LNCaP clone FGC (cell line): ENCODE data around the gene APOLD1.

Experiments
- DNase-seq: peaks from one replicate; pipeline ENCODE4 v3.0.0-alpha.2; 2011; ENCODE audit warnings: low read depth
- H3K4me3 ChIP-seq: 2 replicates; pipeline ENCODE4 v1.5.1; 2011; ENCODE audit warnings: mild to moderate bottlenecking, low read depth, low read length, control low read depth
- TF ChIP-seq, protein P1 (sequence below): IDR thresholded peaks from 2 replicates; pipeline ENCODE4 v1.5.1; 2012; ENCODE audit warnings: mild to moderate bottlenecking; ENCODE audit not compliant: control insufficient read depth, insufficient read depth; ENCODE audit errors: extremely low read depth

The APOLD1 gene

GRCh38 chr12:12823300-12823699 is 37.8 kb downstream of the APOLD1 start:
- no peak overlapping the region for H3K4me3 ChIP-seq
- DNase-seq, result no peak
- TF ChIP-seq, protein P1, sequence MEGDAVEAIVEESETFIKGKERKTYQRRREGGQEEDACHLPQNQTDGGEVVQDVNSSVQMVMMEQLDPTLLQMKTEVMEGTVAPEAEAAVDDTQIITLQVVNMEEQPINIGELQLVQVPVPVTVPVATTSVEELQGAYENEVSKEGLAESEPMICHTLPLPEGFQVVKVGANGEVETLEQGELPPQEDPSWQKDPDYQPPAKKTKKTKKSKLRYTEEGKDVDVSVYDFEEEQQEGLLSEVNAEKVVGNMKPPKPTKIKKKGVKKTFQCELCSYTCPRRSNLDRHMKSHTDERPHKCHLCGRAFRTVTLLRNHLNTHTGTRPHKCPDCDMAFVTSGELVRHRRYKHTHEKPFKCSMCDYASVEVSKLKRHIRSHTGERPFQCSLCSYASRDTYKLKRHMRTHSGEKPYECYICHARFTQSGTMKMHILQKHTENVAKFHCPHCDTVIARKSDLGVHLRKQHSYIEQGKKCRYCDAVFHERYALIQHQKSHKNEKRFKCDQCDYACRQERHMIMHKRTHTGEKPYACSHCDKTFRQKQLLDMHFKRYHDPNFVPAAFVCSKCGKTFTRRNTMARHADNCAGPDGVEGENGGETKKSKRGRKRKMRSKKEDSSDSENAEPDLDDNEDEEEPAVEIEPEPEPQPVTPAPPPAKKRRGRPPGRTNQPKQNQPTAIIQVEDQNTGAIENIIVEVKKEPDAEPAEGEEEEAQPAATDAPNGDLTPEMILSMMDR, result no peak

DNA sequence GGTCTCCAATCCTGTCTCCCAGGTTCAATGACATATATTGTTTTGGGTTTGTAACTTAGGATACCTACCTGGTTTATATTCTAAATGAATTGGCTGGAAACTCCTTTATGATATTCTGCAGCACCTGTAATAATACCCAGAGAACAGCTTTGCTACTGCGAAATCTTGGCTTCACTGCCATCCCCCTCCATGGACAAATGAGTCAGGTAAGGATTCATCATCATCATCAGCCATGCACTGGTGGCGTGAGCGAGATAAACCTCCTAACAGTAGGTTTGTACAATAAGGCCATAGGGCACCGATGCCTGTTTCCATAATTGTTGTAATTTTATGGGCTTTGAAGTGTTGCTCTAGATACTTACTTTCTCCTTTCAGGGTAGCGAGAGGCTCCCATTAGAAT is 38.4 kb downstream of the APOLD1 start:
- TF ChIP-seq, protein P1, result no peak
- H3K4me3 ChIP-seq, result no peak overlapping the region
- DNase-seq, result no peak

DNA sequence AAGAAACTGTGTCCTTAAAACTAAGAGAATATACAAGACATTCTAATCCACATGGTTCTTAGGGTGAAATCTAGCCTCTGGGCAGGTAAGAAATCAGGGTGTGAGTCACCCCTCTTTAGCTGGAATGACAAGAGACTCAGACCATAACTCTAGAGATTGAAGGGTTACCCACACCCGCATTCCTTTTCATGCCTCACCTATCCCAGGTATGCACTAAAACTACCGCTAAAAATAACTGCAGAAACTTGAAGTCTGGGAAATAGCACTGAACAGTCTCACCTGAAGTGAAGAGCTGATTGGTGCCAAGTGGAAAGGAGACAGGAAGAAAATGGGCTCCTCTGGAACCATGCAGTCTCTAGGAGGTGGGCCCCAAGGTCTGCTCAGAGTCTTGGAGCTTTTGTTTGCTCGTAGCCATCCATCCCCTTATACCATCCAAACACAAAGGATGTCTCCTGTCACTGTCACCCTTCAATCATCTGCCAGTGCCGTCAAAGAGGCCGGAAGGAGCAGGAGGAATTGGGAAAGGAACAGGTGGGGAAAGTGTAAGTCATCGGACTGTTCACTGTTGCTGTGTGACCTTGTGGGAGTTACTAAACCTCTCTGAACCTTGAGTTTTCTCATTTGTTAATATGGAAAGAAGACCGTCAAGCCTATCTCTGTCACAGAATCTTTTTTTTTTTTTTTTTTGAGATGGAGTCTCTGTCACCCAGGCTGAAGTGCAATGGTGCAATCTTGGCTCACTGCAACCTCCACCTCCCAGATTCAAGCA is 50.1 kb downstream of the APOLD1 start:
- no peak overlapping the region for H3K4me3 ChIP-seq
- no peak for DNase-seq
- TF ChIP-seq, protein P1, result no peak

DNA sequence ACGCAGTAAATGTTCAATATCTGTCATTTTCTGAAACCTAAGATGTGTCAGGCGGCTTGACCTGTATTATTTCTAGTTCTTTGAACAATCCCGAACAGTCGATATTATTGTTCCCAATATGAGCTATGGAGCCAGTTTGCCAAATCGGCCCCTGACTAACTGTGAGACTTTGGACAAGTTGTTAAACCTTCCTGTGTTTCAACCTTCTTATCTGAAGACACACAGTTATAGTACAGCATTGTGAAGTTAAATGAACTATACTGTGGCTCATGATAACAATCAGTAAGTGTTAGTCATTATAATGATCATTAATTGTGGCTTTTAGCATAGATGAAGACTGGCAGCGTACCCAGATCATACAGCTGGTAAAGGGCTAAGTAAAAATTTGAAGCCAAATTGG is 51.1 kb downstream of the APOLD1 start:
- H3K4me3 ChIP-seq, result no peak overlapping the region
- no peak for DNase-seq
- TF ChIP-seq, protein P1, result no peak

- H3K4me3 ChIP-seq, result no peak overlapping the region
- TF ChIP-seq, protein P1, result peak; percentile 57
- no peak for DNase-seq
These were observed 51.8 kb downstream of the APOLD1 start for GRCh38 chr12:12837025-12837812.

DNA sequence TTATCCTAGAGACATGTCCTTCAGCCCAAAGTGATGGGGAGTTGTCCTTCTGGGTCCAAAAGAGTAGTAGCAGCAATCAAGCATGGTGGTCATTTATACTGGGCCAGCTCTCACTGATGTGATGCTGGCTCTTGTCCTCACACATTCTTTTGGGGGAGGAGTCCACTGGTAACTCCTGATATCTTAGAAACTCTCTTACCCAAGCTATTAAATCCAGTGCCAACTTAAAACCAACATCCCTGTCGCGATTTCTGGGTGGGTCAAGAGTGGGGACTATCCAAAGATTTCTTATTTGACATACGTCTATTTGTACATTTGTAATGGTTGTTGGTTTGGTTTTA is 52.3 kb downstream of the APOLD1 start:
- DNase-seq, result no peak
- H3K4me3 ChIP-seq, result no peak overlapping the region
- TF ChIP-seq, protein P1, result no peak
